GM21619 (cell line): ENCODE measurements around the gene XRCC1.
A peak's percentile ranks its signal among the peaks of the same experiment; 100 is the strongest.
"Not testable (repeated sequence)": the region's sequence is repeated elsewhere in the genome, so short reads cannot be mapped to it uniquely, and the experiment has no call there.

Source experiments
- ATAC-seq: cut with Tn5 transposase; IDR thresholded peaks from one replicate; pipeline ENCODE4 v1.9.1; 2021; ENCODE audit not compliant: unreplicated experiment

XRCC1 gene

DNA sequence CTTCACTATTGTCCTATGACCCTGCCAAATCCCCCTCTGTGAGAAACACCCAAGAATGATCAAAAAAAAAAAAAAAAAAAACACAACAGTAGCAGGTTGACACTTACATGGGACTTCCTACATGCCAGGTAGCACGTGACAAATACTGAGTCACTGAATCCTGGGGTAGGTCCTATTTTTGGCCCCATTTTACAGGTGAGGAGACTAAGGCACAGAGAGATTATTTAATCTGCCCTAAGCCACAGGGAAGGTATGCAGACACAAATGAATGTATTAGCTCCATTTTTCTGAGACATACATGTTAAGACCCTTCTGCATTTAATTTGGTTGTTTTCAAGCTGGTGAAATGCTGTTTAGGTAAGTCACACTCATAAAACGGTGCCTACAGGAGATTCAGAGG, 26.6 kb downstream of the XRCC1 start:
- ATAC-seq = no peak

DNA sequence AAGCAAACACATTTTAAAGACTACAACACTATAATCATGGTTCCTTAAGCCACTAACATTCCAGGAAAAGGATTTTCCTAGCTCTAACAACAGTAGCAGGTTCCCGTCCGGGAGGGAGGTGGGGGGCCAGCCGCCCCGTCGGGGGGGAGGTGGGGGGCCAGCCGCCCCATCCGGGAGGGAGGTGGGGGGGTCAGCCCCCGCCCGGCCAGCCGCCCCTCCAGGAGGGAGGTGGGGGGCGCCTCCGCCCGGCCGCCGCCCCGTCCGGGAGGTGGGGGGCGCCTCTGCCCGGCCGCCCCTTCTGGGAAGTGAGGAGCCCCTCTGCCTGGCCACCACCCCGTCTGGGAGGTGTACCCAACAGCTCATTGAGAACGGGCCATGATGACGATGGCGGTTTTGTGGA, 27.4 kb downstream of the XRCC1 start:
- ATAC-seq = not testable (repeated sequence)

DNA sequence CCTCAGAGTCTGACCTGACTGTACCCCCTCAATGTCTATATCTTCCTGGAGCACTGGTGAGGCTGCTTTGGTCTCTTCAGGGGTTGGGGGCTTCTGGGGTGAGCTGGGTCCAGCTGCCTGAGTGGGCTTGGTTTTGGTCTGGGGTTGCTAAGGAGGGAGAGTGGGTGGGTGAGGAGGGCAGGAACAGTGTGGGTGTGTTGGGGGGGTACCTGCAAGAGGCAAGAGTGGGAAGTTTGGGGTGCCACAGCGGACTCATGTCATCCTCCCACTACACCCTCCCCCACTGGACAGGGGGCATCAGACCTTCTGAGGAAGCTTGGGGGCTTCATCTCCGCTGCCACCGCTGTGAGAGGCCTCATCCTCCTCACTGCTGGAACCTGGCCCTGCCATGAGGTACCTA, 28.7 kb downstream of the XRCC1 start:
- no peak for ATAC-seq

DNA sequence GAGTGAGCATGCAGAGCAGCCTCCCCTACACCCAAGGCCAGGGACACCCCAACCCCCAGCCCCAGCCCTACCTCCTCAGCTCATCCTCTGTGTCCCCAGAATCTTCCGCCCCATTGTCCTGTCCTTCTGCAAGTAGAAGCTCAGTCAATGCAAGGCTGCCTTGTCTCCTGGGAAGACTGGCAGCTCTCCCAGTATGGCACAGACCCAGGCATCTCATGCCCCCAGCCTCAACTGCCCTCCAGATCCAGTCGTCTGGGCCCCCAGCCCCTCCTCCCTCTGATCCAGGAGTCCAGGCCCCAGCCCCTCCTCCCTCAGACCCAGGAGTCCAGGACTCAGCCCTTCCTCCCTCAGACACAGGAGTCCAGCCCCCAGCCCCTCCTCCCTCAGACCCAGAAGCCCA, 29.3 kb downstream of the XRCC1 start:
- no peak for ATAC-seq

DNA sequence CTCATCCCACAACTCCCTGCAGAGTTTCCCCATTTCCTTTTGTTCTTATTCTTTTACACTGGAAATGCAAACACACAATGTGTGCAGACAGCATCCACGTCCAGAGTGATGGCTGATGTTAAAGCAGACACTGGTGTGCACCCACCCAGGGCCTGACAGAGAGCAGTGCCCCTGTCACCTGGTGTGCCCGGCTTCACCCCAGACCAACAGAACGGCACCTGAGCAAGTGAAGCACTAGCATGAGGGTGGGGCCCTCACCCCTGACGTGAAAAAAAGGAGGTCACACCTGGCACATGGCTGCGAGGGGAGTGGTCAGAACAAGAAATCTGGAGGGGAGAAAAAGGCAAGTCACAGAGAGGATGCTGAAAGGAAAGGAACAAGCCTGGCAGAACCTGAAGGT, 30.1 kb downstream of the XRCC1 start:
- no peak for ATAC-seq

DNA sequence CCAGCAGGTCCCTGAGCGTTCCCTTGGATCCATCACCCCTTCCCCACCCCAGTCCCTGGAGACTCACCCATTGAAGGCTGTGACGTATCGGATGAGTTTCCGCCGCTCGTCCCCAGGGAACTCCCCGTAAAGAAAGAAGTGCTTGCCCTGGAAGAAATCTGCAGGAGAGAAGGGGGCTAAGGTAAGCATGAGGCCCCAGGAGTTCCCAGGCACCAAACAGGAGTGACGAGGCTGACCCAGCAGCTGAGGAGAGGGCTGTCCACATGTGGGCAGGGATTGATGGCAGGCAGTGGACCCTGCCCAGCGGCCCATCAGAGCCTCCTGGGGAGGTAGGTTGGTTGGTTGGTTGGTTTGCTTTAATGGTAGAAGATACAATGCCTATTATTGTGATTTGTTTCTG, 31.2 kb downstream of the XRCC1 start:
- ATAC-seq = no peak

DNA sequence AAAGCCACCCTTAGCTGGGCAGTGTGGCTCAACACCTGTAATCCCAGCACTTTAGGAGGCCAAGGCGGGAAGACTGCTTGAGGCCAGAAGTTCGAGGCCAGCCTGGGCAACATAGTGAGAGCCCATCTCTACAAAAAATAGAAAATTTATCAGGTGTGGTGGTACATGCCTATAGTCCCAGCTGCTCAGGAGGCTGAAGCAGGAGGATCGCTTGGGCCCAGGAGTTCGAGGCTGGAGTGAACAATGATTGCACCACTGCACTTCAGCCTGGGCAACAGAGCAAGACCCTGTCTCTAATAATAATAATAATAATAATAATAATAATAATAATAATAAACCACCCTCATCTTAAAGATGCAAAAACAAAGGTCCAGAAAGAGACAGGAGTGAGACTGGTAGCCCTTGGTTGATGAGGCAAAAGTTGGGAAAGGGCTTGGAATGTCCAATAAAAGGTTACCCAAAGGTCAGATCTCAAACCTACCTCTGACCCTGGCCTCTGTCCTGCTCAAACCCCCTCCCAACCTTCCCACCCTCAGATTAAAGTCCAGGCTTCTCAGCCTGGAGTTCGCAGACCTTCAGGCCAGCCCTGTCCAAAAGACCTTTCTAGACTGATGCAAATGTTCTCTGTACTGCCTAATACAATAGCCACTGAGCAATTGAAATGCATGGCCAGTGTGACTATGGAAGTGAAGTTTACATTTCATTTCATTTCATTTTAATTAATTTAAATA, 33.2 kb downstream of the XRCC1 start:
- ATAC-seq = no peak

DNA sequence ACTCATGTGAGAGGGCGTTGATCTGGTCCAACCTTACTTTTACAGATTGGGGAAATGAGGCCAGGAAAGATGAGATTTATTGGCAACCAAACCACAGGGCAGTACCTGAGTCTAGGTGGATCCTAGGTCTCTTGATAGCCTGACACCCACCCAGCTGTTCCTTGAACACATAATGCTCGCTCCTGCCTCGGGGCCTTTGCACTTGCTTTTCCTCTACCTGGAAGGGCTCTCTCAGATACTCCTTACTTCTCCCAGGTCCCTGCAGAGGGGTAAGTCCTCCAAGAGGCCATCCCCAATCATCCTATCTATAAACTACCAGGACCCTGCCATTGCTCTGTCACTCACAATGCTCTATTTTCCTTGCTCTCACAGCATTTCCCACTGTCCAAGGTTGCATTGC, 34.9 kb downstream of the XRCC1 start:
- ATAC-seq = no peak

DNA sequence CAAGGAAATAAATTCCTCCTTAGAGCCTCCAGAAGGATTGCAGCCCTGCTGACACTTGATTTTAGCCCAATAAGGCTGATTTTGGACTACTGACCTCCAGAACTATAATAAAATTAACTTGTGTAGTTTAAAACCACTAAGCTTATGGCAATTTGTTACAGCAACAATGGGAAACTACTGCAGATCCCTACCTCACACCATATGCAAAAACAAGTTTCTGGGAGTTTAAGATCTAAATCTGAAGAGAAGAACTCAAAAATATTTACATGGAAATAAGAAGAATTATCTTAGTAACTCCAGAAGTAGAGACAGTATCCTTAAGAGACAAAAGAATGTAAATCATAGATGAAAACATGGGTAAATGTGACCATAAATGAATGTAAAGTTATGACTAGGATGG, 36.4 kb downstream of the XRCC1 start:
- no peak for ATAC-seq

DNA sequence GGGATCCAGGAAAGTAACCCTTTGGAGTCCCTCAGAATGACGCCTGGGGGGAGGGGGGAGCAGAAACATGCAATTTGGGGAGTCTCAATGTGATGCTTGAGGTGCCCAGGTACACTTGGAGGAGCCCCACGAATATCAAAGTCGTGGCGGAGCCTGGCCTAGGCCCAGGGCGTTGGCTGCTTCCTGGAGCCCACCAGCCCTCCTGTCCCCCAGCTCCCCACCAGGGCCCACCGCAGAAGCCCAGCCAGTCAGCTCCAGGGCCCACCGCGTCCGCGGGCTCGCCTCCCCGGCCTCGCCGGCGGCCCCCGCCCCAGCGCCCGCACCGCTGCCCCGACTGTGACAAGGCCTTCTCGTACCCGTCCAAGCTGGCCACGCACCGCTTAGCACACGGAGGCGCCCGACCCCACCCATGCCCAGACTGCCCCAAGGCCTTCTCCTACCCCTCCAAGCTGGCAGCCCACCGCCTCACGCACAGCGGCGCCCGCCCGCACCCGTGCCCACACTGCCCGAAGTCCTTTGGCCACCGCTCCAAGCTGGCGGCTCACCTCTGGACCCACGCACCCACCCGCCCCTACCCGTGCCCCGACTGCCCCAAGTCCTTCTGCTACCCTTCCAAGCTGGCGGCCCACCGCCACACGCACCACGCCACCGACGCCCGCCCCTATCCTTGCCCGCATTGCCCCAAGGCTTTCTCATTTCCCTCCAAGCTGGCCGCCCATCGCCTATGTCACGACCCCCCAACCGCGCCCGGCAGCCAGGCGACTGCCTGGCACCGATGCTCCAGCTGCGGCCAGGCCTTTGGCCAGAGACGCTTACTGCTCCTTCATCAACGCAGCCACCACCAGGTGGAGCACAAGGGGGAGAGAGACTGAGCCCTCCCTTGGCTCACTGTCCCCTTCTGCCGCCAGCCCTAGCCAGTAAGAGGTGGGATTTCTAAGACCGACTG, 40.2 kb downstream of the XRCC1 start:
- no peak for ATAC-seq

DNA sequence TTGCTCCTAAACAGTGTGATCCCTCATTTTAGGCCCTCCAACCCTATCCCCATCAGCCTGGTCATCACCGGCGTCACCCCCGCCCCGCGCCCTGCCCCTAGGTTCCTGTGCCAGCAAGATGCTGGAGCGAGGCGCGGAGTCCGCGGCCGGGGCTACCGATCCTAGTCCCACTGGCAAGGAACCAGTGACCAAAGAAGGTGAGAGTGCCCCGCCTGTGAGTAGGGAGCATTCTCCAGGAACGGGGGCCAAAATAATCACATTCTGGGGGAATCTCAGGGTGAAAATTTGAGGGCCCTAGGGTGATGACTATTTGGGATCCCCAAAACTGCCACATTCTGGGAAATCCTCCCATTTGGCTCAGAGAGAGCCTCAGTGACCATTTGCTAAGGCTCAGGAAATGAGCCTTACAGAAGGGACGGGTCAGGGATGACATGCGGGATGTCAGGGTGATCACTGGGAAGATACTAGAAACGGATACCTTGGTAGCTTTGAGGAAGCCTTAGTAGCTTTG, 41.0 kb downstream of the XRCC1 start:
- ATAC-seq = no peak

DNA sequence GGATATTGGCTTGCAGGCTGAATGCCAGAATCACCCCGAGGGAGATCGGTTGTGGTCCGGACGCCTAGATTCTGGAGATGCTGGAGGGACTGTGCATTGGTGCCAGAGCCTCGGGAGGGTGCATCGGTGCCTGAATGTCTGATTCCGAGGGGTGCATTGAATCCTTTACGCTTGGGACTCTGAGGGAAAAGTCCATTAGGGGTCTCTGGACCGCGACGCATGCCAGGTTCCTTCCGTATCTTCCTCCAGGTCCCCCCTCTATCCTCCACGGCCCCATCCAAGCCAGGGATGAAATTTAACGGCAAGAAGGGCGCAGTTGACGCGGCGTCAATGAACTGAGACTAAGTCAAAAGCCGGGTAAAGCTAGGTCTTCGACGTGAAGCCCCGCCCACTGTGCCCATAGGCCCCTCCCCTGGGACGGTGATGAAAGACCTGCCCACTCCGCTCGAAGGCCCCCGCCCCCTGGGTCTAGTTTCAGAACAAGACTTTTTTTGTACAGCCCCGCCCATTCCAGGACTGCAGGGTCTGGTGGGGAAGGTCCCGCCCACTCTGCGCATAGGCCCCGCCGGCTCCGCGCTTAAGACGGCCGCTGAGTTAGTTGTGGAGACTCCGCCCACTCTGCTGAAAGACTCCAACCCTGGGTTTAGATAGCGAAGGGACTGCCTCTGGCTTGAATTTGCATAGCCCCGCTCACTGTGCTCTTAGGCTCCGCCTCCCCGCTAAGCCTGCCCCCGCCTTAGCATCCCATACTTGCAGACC, 41.6 kb downstream of the XRCC1 start:
- peak; percentile 55 for ATAC-seq

DNA sequence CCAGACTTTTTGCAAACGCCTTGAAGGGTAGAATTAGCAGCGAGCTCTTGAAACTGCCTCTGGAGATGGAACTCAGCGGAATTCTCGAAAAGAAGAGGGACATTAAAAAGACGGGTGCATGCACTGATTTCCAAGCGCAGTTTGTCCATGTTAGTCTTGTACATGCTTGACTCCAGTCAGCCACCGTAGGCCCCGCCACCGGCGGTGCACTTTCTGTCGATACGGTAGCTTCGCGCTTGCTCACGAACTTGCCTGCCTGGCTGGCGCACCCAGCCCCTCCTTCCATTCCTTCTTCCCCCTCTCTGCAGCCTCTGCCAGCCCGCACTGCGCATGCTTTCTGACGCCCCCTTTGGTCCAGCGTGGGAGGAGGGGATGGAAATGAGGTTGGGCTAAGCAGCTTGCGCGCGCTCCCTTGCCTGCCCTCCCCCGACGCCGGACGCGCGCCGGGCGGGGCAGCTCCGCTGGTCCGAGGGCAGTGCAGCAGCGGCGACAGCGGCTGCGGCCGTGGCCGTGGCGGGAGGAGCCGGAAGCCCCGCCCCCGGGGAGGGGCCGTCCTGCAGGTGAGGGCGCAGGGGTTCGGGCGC, 42.3 kb downstream of the XRCC1 start, which contains the start of gene ZNF575:
Gene ZNF575, plus strand, starts transcription at position 227 of the 584 bp plus-strand sequence. CDS start 1,235 bp downstream, outside the sequence.
- ATAC-seq = peak; percentile 59

DNA sequence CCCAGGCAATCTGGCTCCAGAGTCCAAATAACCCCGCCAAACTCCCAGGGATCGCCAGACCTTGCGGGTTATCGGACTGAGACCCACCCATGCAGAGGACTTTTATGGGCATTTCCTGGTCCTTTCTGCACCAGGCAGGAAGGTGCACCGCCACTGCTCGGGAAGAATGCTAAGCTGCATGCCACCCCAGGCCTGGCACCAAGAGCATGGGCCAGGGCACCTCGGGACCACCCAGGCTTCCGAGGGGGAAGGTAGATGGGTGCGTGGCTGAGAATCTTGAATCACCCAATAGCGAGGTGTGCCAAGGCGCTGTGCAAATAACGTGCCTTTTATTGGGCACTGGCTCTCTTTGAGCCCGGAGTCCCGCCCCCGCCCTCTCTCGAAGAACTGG, 42.8 kb downstream of the XRCC1 start:
- ATAC-seq = peak; percentile 11

DNA sequence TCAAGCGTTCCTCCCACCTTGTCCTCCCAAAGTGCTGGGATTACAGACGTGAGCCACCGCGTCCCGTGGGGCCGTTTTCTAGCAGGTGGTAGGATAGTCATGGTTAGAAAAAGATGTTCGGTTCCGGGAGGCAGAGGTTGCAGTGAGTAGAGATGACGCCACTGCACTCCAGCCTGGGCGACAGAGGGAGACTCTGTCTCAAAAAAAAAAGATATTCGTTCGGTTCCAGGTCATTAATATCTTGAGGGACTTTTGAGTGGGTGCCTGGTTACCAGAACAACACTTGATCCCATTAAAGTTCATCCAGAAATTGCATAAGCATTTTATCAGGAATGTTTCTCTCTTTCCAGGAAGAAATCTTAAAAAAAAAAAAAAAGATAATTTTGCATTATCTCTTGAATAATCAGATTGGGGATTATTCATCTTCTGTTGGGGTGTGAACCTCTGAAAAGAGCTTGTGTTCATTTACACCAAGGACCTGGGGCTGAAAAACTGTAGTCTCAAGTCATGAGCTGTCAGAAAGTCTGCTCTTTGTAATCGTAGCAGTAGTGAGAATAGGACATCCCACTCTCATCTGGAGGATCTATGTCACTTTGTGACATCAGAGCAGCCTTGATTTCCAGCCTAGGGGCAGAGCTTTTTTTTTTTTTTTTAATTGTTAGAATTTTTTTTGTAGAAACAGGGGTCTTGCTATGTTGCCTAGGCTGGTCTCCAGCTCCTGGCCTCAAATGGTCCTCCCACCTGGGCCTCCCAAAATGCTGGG, 47.3 kb downstream of the XRCC1 start:
- ATAC-seq = no peak

DNA sequence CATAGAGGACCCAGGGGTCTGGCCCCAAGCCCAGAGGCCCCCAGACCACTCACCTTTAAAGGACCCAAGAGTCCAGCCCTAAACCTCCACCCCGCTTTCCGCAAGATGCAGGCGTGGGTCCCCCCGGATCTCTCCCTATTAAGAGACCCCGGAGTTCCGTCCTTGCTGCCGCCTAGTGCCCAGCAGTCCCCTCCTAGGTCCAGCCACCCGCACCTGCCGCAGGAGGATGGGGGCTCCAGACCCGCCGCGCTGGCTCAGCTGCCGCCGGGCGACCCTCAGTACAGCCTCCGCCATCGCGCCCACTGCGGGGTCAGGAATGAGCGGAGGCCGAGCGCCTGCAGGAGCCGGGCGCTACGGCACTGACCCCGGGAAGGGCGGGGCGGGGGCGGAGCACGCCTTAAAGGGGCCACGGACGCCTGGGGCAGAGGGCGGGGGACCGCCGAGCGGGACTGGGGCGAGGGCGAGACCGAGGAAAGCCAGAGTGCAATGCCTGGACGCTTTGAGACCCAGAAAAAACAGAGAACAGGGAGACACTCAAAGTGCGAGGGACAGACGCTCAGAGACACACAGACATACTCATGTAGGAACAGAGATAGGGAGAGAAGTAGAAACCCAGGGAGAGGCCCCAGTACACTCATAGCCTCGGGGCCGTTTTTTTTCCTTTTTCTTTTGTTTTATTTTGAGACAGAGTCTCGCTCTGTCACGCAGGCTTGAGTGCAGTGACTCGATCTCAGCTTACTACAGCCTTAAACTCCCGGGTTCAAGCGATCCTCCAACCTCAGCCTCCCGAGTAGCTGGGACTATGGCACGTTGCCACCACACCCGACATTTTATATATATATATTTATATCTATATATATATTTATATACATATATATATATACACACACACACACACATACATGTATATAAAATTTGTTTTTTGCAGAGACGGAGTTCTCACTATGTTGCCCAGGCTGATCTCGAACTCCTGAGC, 48.2 kb downstream of the XRCC1 start, which contains the start of gene ETHE1:
Gene ETHE1, minus strand, starts transcription at position 318 of the 976 bp plus-strand sequence. Its CDS starts 24 bp downstream, at position 294.
- peak; percentile 76 for ATAC-seq

DNA sequence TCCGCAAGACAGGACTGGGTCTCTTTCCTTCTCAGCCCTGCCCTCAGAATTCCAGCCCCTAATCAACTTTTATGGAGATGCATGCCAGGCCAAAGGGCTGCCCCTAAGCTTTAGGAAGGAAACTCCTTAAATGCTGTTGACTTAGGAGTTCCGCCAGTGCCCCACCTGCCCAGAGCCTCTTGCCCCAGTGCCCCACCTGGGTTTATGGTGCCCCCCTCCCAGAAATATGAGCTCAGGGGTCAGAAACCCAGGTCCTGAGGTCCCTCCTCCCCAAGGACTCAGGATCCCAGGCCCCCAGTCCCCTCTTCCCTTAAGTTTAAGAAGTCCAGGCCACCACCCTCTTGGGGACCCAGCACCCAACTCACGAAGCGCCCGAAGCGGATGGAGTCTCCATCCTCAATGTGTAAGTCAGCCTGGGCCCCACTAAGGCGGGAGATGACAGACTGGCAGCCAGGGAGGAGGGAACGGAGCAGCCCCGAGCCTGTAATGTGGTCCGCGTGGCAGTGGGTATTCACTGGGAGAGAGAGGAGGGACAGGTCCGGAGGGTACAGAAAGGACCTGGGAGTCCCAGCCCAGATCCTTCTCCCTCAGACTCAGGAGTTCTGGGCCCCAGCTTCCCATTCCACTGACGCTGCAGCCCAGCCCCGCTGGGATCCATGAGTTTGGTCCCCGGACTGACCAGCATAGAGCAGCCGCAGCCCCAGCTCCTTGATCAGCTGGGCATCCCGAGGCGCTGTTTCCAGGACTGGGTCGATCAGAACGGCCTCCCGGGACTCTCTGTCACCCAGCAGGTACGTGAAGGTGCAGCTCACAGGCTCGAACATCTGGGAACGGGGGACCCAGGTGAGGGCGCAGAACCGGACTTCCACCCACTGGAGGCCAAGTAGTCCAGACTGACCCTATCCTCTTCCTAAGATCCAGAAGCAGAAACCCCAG, 49.2 kb downstream of the XRCC1 start:
- ATAC-seq = no peak
